Loucy (cell line): ENCODE results near the gene VEZF1.

Experiments
- H2AFZ ChIP-seq: fragments of 200-600 bp; sonication (generic); 2 replicates; pipeline ENCODE4 v1.6.0; 2016; ENCODE audit warnings: antibody characterized with exemption, mild to moderate bottlenecking, low read length, moderate library complexity
- H3F3A ChIP-seq: fragments of 200-600 bp; 2 replicates; pipeline ENCODE4 v1.6.0; 2016; ENCODE audit warnings: antibody characterized with exemption, low read depth, mild to moderate bottlenecking
- H3K27me3 ChIP-seq: fragments of 200-600 bp; sonication (generic); 2 replicates; pipeline ENCODE4 v1.6.1; 2014; ENCODE audit warnings: low read length, mild to moderate bottlenecking; ENCODE audit not compliant: insufficient read depth, poor library complexity, severe bottlenecking
- H3K36me3 ChIP-seq: fragments of 200-600 bp; sonication (generic); 2 replicates; pipeline ENCODE4 v1.6.1; 2016; ENCODE audit warnings: low read length; ENCODE audit not compliant: insufficient read depth
- H3K4me1 ChIP-seq: fragments of 200-600 bp; sonication (generic); 2 replicates; pipeline ENCODE4 v1.5.1; 2014; ENCODE audit warnings: low read length, mild to moderate bottlenecking; ENCODE audit not compliant: insufficient read depth, poor library complexity, severe bottlenecking
- H3K4me2 ChIP-seq: fragments of 200-600 bp; sonication (generic); 2 replicates; pipeline ENCODE4 v1.6.0; 2014; ENCODE audit warnings: antibody characterized with exemption, low read length, low read depth, mild to moderate bottlenecking; ENCODE audit not compliant: poor library complexity, severe bottlenecking
- H3K4me3 ChIP-seq: fragments of 200-600 bp; sonication (generic); 2 replicates; pipeline ENCODE4 v1.5.1; 2014; ENCODE audit warnings: low read length, mild to moderate bottlenecking, mixed read lengths; ENCODE audit not compliant: poor library complexity, severe bottlenecking
- H3K79me2 ChIP-seq: fragments of 200-600 bp; sonication (generic); 2 replicates; pipeline ENCODE4 v1.6.1; 2014; ENCODE audit warnings: low read length; ENCODE audit not compliant: insufficient read depth
- H3K9ac ChIP-seq: fragments of 200-600 bp; sonication (generic); 2 replicates; pipeline ENCODE4 v1.6.0; 2014; ENCODE audit warnings: mild to moderate bottlenecking, low read depth, low read length, moderate library complexity; ENCODE audit not compliant: poor library complexity, severe bottlenecking
- H3K9me2 ChIP-seq: fragments of 200-600 bp; sonication (generic); replicated peaks from 2 replicates; pipeline ENCODE4 v1.6.1; 2016; ENCODE audit warnings: low read depth, low read length, mixed read lengths
- H3K9me3 ChIP-seq: fragments of 200-600 bp; sonication (generic); 2 replicates; pipeline ENCODE4 v1.6.1; 2014; ENCODE audit warnings: mild to moderate bottlenecking, antibody characterized with exemption, low read length, low read depth; ENCODE audit not compliant: insufficient read depth
- H4K20me1 ChIP-seq: fragments of 200-600 bp; sonication (generic); 2 replicates; pipeline ENCODE4 v1.6.0; 2014; ENCODE audit warnings: antibody characterized with exemption, low read length, mild to moderate bottlenecking; ENCODE audit not compliant: insufficient read depth, poor library complexity, severe bottlenecking
- EZH2phosphoT487 ChIP-seq: fragments of 200-600 bp; IDR thresholded peaks from 2 replicates; pipeline ENCODE4 v1.6.1; 2018; ENCODE audit warnings: antibody characterized with exemption, mild to moderate bottlenecking, moderate library complexity, borderline replicate concordance
- TF ChIP-seq, protein P1 (sequence below): fragments of 200-600 bp; sonication (generic); conservative IDR thresholded peaks from 2 replicates; pipeline ENCODE4 v1.5.1; 2014; ENCODE audit warnings: mild to moderate bottlenecking, antibody characterized with exemption, low read length

VEZF1 gene

GRCh38 chr17:57949649-57950048 lies 38.4 kb downstream of the VEZF1 start:
- no peaks in the 10 kb centered on the region for H3K9me2 ChIP-seq
- TF ChIP-seq EZH2phosphoT487 = no peak
- TF ChIP-seq, protein P1, sequence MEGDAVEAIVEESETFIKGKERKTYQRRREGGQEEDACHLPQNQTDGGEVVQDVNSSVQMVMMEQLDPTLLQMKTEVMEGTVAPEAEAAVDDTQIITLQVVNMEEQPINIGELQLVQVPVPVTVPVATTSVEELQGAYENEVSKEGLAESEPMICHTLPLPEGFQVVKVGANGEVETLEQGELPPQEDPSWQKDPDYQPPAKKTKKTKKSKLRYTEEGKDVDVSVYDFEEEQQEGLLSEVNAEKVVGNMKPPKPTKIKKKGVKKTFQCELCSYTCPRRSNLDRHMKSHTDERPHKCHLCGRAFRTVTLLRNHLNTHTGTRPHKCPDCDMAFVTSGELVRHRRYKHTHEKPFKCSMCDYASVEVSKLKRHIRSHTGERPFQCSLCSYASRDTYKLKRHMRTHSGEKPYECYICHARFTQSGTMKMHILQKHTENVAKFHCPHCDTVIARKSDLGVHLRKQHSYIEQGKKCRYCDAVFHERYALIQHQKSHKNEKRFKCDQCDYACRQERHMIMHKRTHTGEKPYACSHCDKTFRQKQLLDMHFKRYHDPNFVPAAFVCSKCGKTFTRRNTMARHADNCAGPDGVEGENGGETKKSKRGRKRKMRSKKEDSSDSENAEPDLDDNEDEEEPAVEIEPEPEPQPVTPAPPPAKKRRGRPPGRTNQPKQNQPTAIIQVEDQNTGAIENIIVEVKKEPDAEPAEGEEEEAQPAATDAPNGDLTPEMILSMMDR = no peak
- no peaks in the 10 kb centered on the region for H3F3A ChIP-seq
- H3K9ac ChIP-seq = peak overlapping the region; percentile 45
- peak overlapping the region; percentile 79 for H3K4me2 ChIP-seq
- H3K4me1 ChIP-seq = peaks cover 76% of the 10 kb centered on the region
- H3K4me3 ChIP-seq = no peak overlapping the region
- no peak overlapping the region for H2AFZ ChIP-seq
- H4K20me1 ChIP-seq = no peaks in the 10 kb centered on the region
- no peaks in the 10 kb centered on the region for H3K36me3 ChIP-seq
- no peaks in the 10 kb centered on the region for H3K9me3 ChIP-seq
- H3K79me2 ChIP-seq = no peaks in the 10 kb centered on the region
- H3K27me3 ChIP-seq = no peaks in the 10 kb centered on the region

GRCh38 chr17:57948555-57949420 lies 39.3 kb downstream of the VEZF1 start:
- H3K27me3 ChIP-seq = no peaks in the 10 kb centered on the region
- no peaks in the 10 kb centered on the region for H3K79me2 ChIP-seq
- H2AFZ ChIP-seq = no peak overlapping the region
- H3K9me2 ChIP-seq = no peaks in the 10 kb centered on the region
- peaks cover 71% of the 10 kb centered on the region for H3K4me1 ChIP-seq
- peak overlapping the region; percentile 79 for H3K4me2 ChIP-seq
- H3K9ac ChIP-seq = peak overlapping the region; percentile 45
- no peaks in the 10 kb centered on the region for H3F3A ChIP-seq
- no peaks in the 10 kb centered on the region for H3K9me3 ChIP-seq
- H4K20me1 ChIP-seq = no peaks in the 10 kb centered on the region
- no peak for TF ChIP-seq EZH2phosphoT487
- TF ChIP-seq, protein P1 = 0 out of 2 replicates have a peak, but pooled peaks have one; percentile 27
- H3K4me3 ChIP-seq = peak overlapping the region; percentile 42
- H3K36me3 ChIP-seq = no peaks in the 10 kb centered on the region

- Histone ChIP-seq H3K79me2 (no peaks in the 10 kb centered on the region), H3K4me3 (peak overlapping the region; percentile 42), H3K4me1 (peaks cover 65% of the 10 kb centered on the region), H3K9me3 (no peaks in the 10 kb centered on the region), H2AFZ (no peak overlapping the region), H3K36me3 (no peaks in the 10 kb centered on the region), H3K9me2 (no peaks in the 10 kb centered on the region), H4K20me1 (no peaks in the 10 kb centered on the region), H3K9ac (peak overlapping the region; percentile 45), H3K27me3 (no peaks in the 10 kb centered on the region), H3K4me2 (peak overlapping the region; percentile 79), H3F3A (no peaks in the 10 kb centered on the region)
- no peak for TF ChIP-seq EZH2phosphoT487
- TF ChIP-seq, protein P1 = no peak
These were observed 39.9 kb downstream of the VEZF1 start for GRCh38 chr17:57948169-57948554.
